HEK293T (cell line): Measurements from ENCODE around the gene CLEC16A.

Experiments used
- BHLHE40 ChIP-seq: fragments of 450-650 bp; IDR thresholded peaks from 2 replicates; pipeline ENCODE4 v1.6.1; 2016; ENCODE audit warnings: mild to moderate bottlenecking, moderate library complexity, borderline replicate concordance
- FOXA1 ChIP-seq: fragments of 450-650 bp; IDR thresholded peaks from 2 replicates; pipeline ENCODE4 v1.6.1; 2016; ENCODE audit warnings: mild to moderate bottlenecking
- HDGF ChIP-seq: fragments of 450-650 bp; IDR thresholded peaks from 2 replicates; pipeline ENCODE4 v1.6.1; 2017; ENCODE audit warnings: antibody characterized with exemption, borderline replicate concordance
- L3MBTL2 ChIP-seq: fragments of 450-650 bp; conservative IDR thresholded peaks from 2 replicates; pipeline ENCODE4 v1.6.1; 2016; ENCODE audit warnings: mild to moderate bottlenecking
- PKNOX1 ChIP-seq: fragments of 450-650 bp; IDR thresholded peaks from 2 replicates; pipeline ENCODE4 v1.6.1; 2016
- SUZ12 ChIP-seq: fragments of 450-650 bp; IDR thresholded peaks from 2 replicates; pipeline ENCODE4 v1.6.1; 2016; ENCODE audit warnings: mild to moderate bottlenecking
- TARDBP ChIP-seq: fragments of 450-650 bp; IDR thresholded peaks from 2 replicates; pipeline ENCODE4 v1.6.1; 2016

- TF ChIP-seq TARDBP (no peak), BHLHE40 (no peak), PKNOX1 (no peak), SUZ12 (no peak), HDGF (no peak), L3MBTL2 (no peak), FOXA1 (no peak)
Measured at GRCh38 chr16:11200592-11200991, 256.2 kb downstream of the CLEC16A start.
